ENCODE results near the gene ZSWIM6. TPM values are rescaled to one million over a fixed set of nuclear protein-coding genes. Genes with fewer than 3 reads are reported as not detected.

ZSWIM6 gene
- total RNA-seq, 4 donors from 2014 or later = 9.2 to 15.3 (median 11.9) TPM

GRCh38 chr5:61299261-61299681 is 32.8 kb upstream of the ZSWIM6 start:
- no peak for TF ChIP-seq CTCF (IDR thresholded peaks at IDR 0.05; ENCODE audit: low read depth)

- no peak for TF ChIP-seq CTCF (IDR thresholded peaks at IDR 0.05; ENCODE audit: low read depth)
Measured at GRCh38 chr5:61301341-61302199, 30.5 kb upstream of the ZSWIM6 start.

- no peak for TF ChIP-seq CTCF (IDR thresholded peaks at IDR 0.05; ENCODE audit: low read depth)
Measured at GRCh38 chr5:61302200-61302563, 29.9 kb upstream of the ZSWIM6 start.

- TF ChIP-seq CTCF (IDR thresholded peaks at IDR 0.05; ENCODE audit: low read depth) = no peak
Measured at GRCh38 chr5:61303346-61303745, 28.7 kb upstream of the ZSWIM6 start.

- no peak for TF ChIP-seq CTCF (IDR thresholded peaks at IDR 0.05; ENCODE audit: low read depth)
Measured at GRCh38 chr5:61304590-61305381, 27.3 kb upstream of the ZSWIM6 start.

- TF ChIP-seq CTCF (IDR thresholded peaks at IDR 0.05; ENCODE audit: low read depth) = no peak
Measured at GRCh38 chr5:61306531-61307131, 25.4 kb upstream of the ZSWIM6 start.

- no peak for TF ChIP-seq CTCF (IDR thresholded peaks at IDR 0.05; ENCODE audit: low read depth)
Measured at GRCh38 chr5:61307191-61307590, 24.9 kb upstream of the ZSWIM6 start.
